GM10847 (cell line): ENCODE results near the gene AP1S1.

ENCODE experiments used
- POLR2A ChIP-seq: IDR thresholded peaks from 2 replicates; pipeline ENCODE4 v1.6.1; 2011; ENCODE audit not compliant: insufficient read length; ENCODE audit errors: extremely low read depth

The AP1S1 gene

GRCh38 chr7:101140746-101141382, 13.4 kb upstream of the AP1S1 start:
- TF ChIP-seq POLR2A, result no peak

- no peak for TF ChIP-seq POLR2A
These were observed 2.2 kb upstream of the AP1S1 start for GRCh38 chr7:101151908-101152651.

GRCh38 chr7:101154693-101155102, 422 bp downstream of the AP1S1 start:
- TF ChIP-seq POLR2A, result no peak

- TF ChIP-seq POLR2A, result no peak
These were observed 1.0 kb downstream of the AP1S1 start for GRCh38 chr7:101155303-101155702.

GRCh38 chr7:101156277-101156676, 2.0 kb downstream of the AP1S1 start:
- no peak for TF ChIP-seq POLR2A

- no peak for TF ChIP-seq POLR2A
These were observed 2.8 kb downstream of the AP1S1 start for GRCh38 chr7:101156866-101157589.

GRCh38 chr7:101159696-101160674, 5.7 kb downstream of the AP1S1 start:
- TF ChIP-seq POLR2A, result no peak

GRCh38 chr7:101160910-101161309, 6.6 kb downstream of the AP1S1 start:
- no peak for TF ChIP-seq POLR2A

GRCh38 chr7:101161692-101162471, 7.6 kb downstream of the AP1S1 start:
- no peak for TF ChIP-seq POLR2A

- no peak for TF ChIP-seq POLR2A
These were observed 8.4 kb downstream of the AP1S1 start for GRCh38 chr7:101162551-101163278.

- TF ChIP-seq POLR2A, result no peak
These were observed 9.2 kb downstream of the AP1S1 start for GRCh38 chr7:101163279-101164070.

GRCh38 chr7:101164071-101164840, 10.0 kb downstream of the AP1S1 start:
- no peak for TF ChIP-seq POLR2A
